ENCODE measurements around the gene CYP2C8. TPM values are rescaled to one million over a fixed set of nuclear protein-coding genes. Genes with fewer than 3 reads are reported as not detected.

CYP2C8 gene
- polyA plus RNA-seq, 3 donors from 2014 or later: 0.20 TPM; not detected in 2

- H3K4me3 Mint-ChIP-seq: no peak overlapping the region
- peaks cover 0 to 14% (median 3%) of the 10 kb centered on the region in 6 donors for H3K9me3 Mint-ChIP-seq
- peaks cover 0 to 4% (median 2%) of the 10 kb centered on the region in 3 donors for H3K27me3 Mint-ChIP-seq (ENCODE audit: low read depth in 3 of 3)
- no peak for DNase-seq
- no peaks in the 10 kb centered on the region for H3K4me1 Mint-ChIP-seq
- no peaks in the 10 kb centered on the region for H3K36me3 Mint-ChIP-seq
- no peak overlapping the region for H3K27ac Mint-ChIP-seq
These were observed 34.9 kb downstream of the CYP2C8 start for GRCh38 chr10:95034401-95034800.

- H3K4me1 Mint-ChIP-seq: no peaks in the 10 kb centered on the region
- H3K4me3 Mint-ChIP-seq: no peak overlapping the region
- H3K27ac Mint-ChIP-seq: no peak overlapping the region
- H3K9me3 Mint-ChIP-seq: peaks cover 2 to 20% (median 6%) of the 10 kb centered on the region in 6 donors
- H3K27me3 Mint-ChIP-seq (ENCODE audit: low read depth in 3 of 3): peaks cover 0 to 1% (median 0%) of the 10 kb centered on the region in 3 donors
- no peaks in the 10 kb centered on the region for H3K36me3 Mint-ChIP-seq
- DNase-seq: no peak
These were observed 37.6 kb downstream of the CYP2C8 start for GRCh38 chr10:95031656-95032055.

GRCh38 chr10:95026461-95026860 lies 42.8 kb downstream of the CYP2C8 start:
- Mint-ChIP-seq H3K27ac (no peak overlapping the region), H3K4me1 (no peaks in the 10 kb centered on the region), H3K36me3 (no peaks in the 10 kb centered on the region), H3K9me3 (peaks cover 9 to 23% (median 11%) of the 10 kb centered on the region in 6 donors), H3K27me3 (ENCODE audit: low read depth in 3 of 3) (peaks cover 0 to 1% (median 0%) of the 10 kb centered on the region in 3 donors), H3K4me3 (no peak overlapping the region)
- DNase-seq: no peak

GRCh38 chr10:94997741-94998174 lies 71.5 kb downstream of the CYP2C8 start:
- Mint-ChIP-seq H3K4me3 (no peak overlapping the region), H3K27me3 (ENCODE audit: low read depth in 3 of 3) (peaks cover 0 to 2% (median 1%) of the 10 kb centered on the region in 3 donors), H3K36me3 (no peaks in the 10 kb centered on the region), H3K4me1 (no peaks in the 10 kb centered on the region), H3K27ac (no peak overlapping the region), H3K9me3 (peaks cover 4 to 16% (median 7%) of the 10 kb centered on the region in 6 donors)
- no peak for DNase-seq

GRCh38 chr10:94992811-94993210 lies 76.5 kb downstream of the CYP2C8 start:
- Mint-ChIP-seq H3K9me3 (peaks cover 9 to 46% (median 21%) of the 10 kb centered on the region in 6 donors), H3K4me1 (no peaks in the 10 kb centered on the region), H3K27ac (no peak overlapping the region), H3K27me3 (ENCODE audit: low read depth in 3 of 3) (peaks cover 0 to 2% (median 0%) of the 10 kb centered on the region in 3 donors), H3K36me3 (peaks cover 0 to 7% (median 0%) of the 10 kb centered on the region in 3 donors), H3K4me3 (no peak overlapping the region)
- no peak for DNase-seq

- H3K36me3 Mint-ChIP-seq: peaks cover 0 to 7% (median 0%) of the 10 kb centered on the region in 3 donors
- no peak overlapping the region for H3K27ac Mint-ChIP-seq
- H3K4me1 Mint-ChIP-seq: no peaks in the 10 kb centered on the region
- no peak for DNase-seq
- H3K27me3 Mint-ChIP-seq (ENCODE audit: low read depth in 3 of 3): peaks cover 0 to 2% (median 1%) of the 10 kb centered on the region in 3 donors
- peaks cover 9 to 47% (median 21%) of the 10 kb centered on the region in 6 donors for H3K9me3 Mint-ChIP-seq
- H3K4me3 Mint-ChIP-seq: no peak overlapping the region
These were observed 77.9 kb downstream of the CYP2C8 start for GRCh38 chr10:94991243-94991888.

GRCh38 chr10:94989192-94989591 lies 80.1 kb downstream of the CYP2C8 start:
- peaks cover 0 to 2% (median 1%) of the 10 kb centered on the region in 3 donors for H3K27me3 Mint-ChIP-seq (ENCODE audit: low read depth in 3 of 3)
- H3K36me3 Mint-ChIP-seq: peaks cover 0 to 7% (median 0%) of the 10 kb centered on the region in 3 donors
- no peak overlapping the region for H3K4me3 Mint-ChIP-seq
- no peak for DNase-seq
- H3K9me3 Mint-ChIP-seq: peaks cover 9 to 48% (median 24%) of the 10 kb centered on the region in 6 donors
- no peak overlapping the region for H3K27ac Mint-ChIP-seq
- H3K4me1 Mint-ChIP-seq: no peaks in the 10 kb centered on the region

Other genes starting within 250 kb of the CYP2C8 start
- not detected for gene CYP2C9, start 130.8 kb downstream of the CYP2C8 start, polyA plus RNA-seq
- under 1 TPM in 1 of 3 donors, not detected in 2; 0.10 TPM for gene ACSM6, start 124.7 kb upstream of the CYP2C8 start, polyA plus RNA-seq
- 10 to 100 TPM; 38.9 to 72.9 (median 41.2) TPM for gene PDLIM1, start 221.5 kb upstream of the CYP2C8 start, polyA plus RNA-seq